Tibial nerve (tissue), 4 donors: ENCODE data around the gene CHMP1A. TPM values are rescaled to one million over a fixed set of nuclear protein-coding genes. Genes with fewer than 3 reads are reported as not detected.

ENCODE experiments used
- DNase-seq, 2 donors: peaks; one replicate each; pipeline ENCODE4 v3.0.0-alpha.2; 2019; ENCODE audit warnings: low spot score in 2 of 2
- H3K27ac ChIP-seq, 4 donors: fragments of 200-600 bp; sonication (generic) in 3 of 4; one replicate each; pipeline ENCODE4 v1.5.1; 2017 to 2019; ENCODE audit warnings: mild to moderate bottlenecking in 1 of 4
- H3K27me3 ChIP-seq, 2 donors: fragments of 200-600 bp; sonication (generic) in 1 of 2; one replicate each; pipeline versions ENCODE4 v1.5.1 to v1.6.0; 2017 to 2019
- H3K36me3 ChIP-seq, 3 donors: fragments of 200-600 bp; sonication (generic); one replicate each; pipeline ENCODE4 v1.5.1; 2018 to 2019
- H3K4me1 ChIP-seq, 4 donors: fragments of 200-600 bp; sonication (generic) in 3 of 4; one replicate each; pipeline ENCODE4 v1.5.1; 2017 to 2019
- H3K4me3 ChIP-seq, 4 donors: fragments of 200-600 bp; sonication (generic) in 3 of 4; one replicate each; pipeline ENCODE4 v1.5.1; 2017 to 2019; ENCODE audit warnings: mild to moderate bottlenecking in 1 of 4, moderate library complexity in 1 of 4
- H3K9me3 ChIP-seq, 4 donors: fragments of 200-600 bp; sonication (generic) in 3 of 4; one replicate each; pipeline ENCODE4 v1.5.1; 2017 to 2019
- CTCF ChIP-seq, 5 experiments: fragments of 200-600 bp in 3 of 5; fragments of 450-650 bp in 2 of 5; sonication (generic) in 3 of 5; IDR thresholded peaks; one replicate each; pipeline ENCODE4 v1.5.1; 2016 to 2019; ENCODE audit warnings: antibody characterized with exemption in 5 of 5, mild to moderate bottlenecking in 3 of 5, moderate library complexity in 2 of 5
- EP300 ChIP-seq, 2 donors: sonication (generic); formaldehyde crosslinking; IDR thresholded peaks; one replicate each; pipeline ENCODE4 v1.6.1; 2017; ENCODE audit warnings: antibody characterized with exemption in 2 of 2, mild to moderate bottlenecking in 1 of 2
- POLR2A ChIP-seq, 2 donors: fragments of 450-650 bp; IDR thresholded peaks; one replicate each; pipeline ENCODE4 v1.6.1; 2017; ENCODE audit warnings: antibody characterized with exemption in 2 of 2, mild to moderate bottlenecking in 2 of 2, moderate library complexity in 2 of 2
- WGBS, 2 donors: methylation state at CpG; one replicate each; pipeline ENCODE4 v1.1.5; 2018; 5-methylcytosine and 5-hydroxymethylcytosine counted together
- total RNA-seq, 4 donors: library from RNA; depleted of rRNA; stranded (reverse); fragments of >200 nt; gene quantifications; one replicate each; pipeline ENCODE4 v1.1.0, GENCODE V29; 2016

The CHMP1A gene
- total RNA-seq: 100 to 1,000 TPM in 1 of 4 donors, 10 to 100 TPM in 3; 90.0 to 109 (median 92.7) TPM

- H3K36me3 ChIP-seq: peaks cover 0 to 35% (median 0%) of the 10 kb centered on the region in 3 donors
- H3K9me3 ChIP-seq: no peaks in the 10 kb centered on the region
- peak within 1 kb of the TSS; percentile 71 to 92 (median 77) for H3K27ac ChIP-seq
- peaks cover 0 to 28% (median 11%) of the 10 kb centered on the region in 4 donors for H3K4me1 ChIP-seq
- H3K4me3 ChIP-seq: peak within 1 kb of the TSS; percentile 74 to 100 (median 90)
- WGBS, 2 donors: 0 to 1% methylated on average over 22 to 23 of the region's 99 CpGs
- peak; percentile 74 to 78 for DNase-seq
- no peaks in the 10 kb centered on the region for H3K27me3 ChIP-seq
- peak in 1 of 2 donors; percentile 68 for TF ChIP-seq EP300 (IDR thresholded peaks at IDR 0.05)
- TF ChIP-seq POLR2A (IDR thresholded peaks at IDR 0.05): peak in 1 of 2 donors; percentile 50
- peak in 2 of 5 experiments; percentile 16 to 22 for TF ChIP-seq CTCF (IDR thresholded peaks at IDR 0.05)
Observed at GRCh38 chr16:89657442-89658220, at the start of gene CHMP1A, which contains the start of gene SPATA33. Gene CHMP1A (minus strand): TSS chr16:89657708. CDS start chr16:89657588, 120 bp downstream. Gene SPATA33 (plus strand): TSS chr16:89657836. CDS start chr16:89657912, 76 bp downstream.

GRCh38 chr16:89706518-89707260 lies 49.2 kb upstream of the CHMP1A start:
- no peak overlapping the region for H3K4me3 ChIP-seq
- peak overlapping the region in 1 of 4 donors; percentile 12 for H3K27ac ChIP-seq
- no peaks in the 10 kb centered on the region for H3K9me3 ChIP-seq
- 78 to 79% methylated on average over 11 to 12 of the region's 14 CpGs for WGBS, 2 donors
- peaks cover 0 to 47% (median 7%) of the 10 kb centered on the region in 4 donors for H3K4me1 ChIP-seq
- H3K27me3 ChIP-seq: no peaks in the 10 kb centered on the region
- DNase-seq: no peak
- H3K36me3 ChIP-seq: peaks cover 0 to 32% (median 0%) of the 10 kb centered on the region in 3 donors
- no peak for TF ChIP-seq EP300 (IDR thresholded peaks at IDR 0.05)
- no peak for TF ChIP-seq POLR2A (IDR thresholded peaks at IDR 0.05)
- no peak for TF ChIP-seq CTCF (IDR thresholded peaks at IDR 0.05)

GRCh38 chr16:89705006-89705405 lies 47.5 kb upstream of the CHMP1A start:
- TF ChIP-seq CTCF (IDR thresholded peaks at IDR 0.05) (no peak), POLR2A (IDR thresholded peaks at IDR 0.05) (no peak), EP300 (IDR thresholded peaks at IDR 0.05) (no peak)
- DNase-seq: no peak
- no peak overlapping the region for H3K27ac ChIP-seq
- H3K27me3 ChIP-seq: no peaks in the 10 kb centered on the region
- H3K36me3 ChIP-seq: peaks cover 0 to 21% (median 0%) of the 10 kb centered on the region in 3 donors
- H3K4me3 ChIP-seq: no peak overlapping the region
- no peaks in the 10 kb centered on the region for H3K9me3 ChIP-seq
- WGBS, 2 donors: 65 to 68% methylated on average over 15 of the region's 15 CpGs
- H3K4me1 ChIP-seq: peaks cover 0 to 44% (median 15%) of the 10 kb centered on the region in 4 donors

- DNase-seq: no peak
- no peak overlapping the region for H3K4me3 ChIP-seq
- no peaks in the 10 kb centered on the region for H3K27me3 ChIP-seq
- TF ChIP-seq EP300 (IDR thresholded peaks at IDR 0.05) (no peak), CTCF (IDR thresholded peaks at IDR 0.05) (no peak), POLR2A (IDR thresholded peaks at IDR 0.05) (no peak)
- no peaks in the 10 kb centered on the region for H3K9me3 ChIP-seq
- no peak overlapping the region for H3K27ac ChIP-seq
- H3K4me1 ChIP-seq: peaks cover 0 to 43% (median 20%) of the 10 kb centered on the region in 4 donors
- 74 to 80% methylated on average over 13 of the region's 13 CpGs for WGBS, 2 donors
- peaks cover 0 to 20% (median 0%) of the 10 kb centered on the region in 3 donors for H3K36me3 ChIP-seq
Observed at GRCh38 chr16:89704281-89704680, 46.8 kb upstream of the CHMP1A start.
